ENCODE data around the gene RPL10A.
"Not testable (repeated sequence)": the region's sequence is repeated elsewhere in the genome, so short reads cannot be mapped to it uniquely, and the experiment has no call there.

RPL10A gene

DNA sequence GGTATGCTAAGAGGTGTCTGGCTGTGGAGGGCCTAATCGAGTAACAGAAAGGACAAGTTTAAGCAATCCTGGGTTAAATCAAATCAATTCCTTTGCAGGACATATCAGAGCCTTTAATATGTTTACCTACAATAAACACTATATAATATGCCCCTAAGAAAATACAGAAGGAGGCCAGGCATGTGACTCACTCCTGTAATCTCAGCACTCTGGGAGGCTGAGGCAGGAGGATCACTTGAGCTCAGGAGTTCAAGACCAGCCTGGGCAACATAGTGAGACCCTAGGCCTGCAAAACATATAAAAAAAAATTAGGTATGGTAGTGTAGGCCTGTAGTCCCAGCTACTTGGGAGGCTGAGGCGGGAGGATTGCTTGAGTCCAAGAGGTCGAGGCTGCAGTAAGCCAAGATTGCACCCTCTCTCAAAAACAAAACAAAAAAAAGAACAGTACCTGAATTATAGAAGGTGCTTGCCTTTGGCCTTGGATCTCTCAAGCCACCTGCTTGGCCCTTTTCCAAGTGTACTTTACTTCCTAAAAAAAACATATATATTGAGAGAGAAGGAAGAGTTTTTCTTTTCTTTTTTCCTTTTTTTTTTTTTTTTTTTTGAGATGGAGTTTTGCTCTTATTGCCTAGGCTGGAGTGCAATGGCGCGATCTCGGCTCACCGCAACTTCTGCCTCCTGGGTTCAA lies 29.7 kb upstream of the RPL10A start:
- ATAC-seq (ENCODE audit: low read depth); H3K36me3 Mint-ChIP-seq; H3K27ac Mint-ChIP-seq; H3K27me3 Mint-ChIP-seq; DNase-seq (ENCODE audit: low spot score in 2 of 2); H3K4me3 Mint-ChIP-seq; H3K9me3 Mint-ChIP-seq; H3K4me1 Mint-ChIP-seq: not testable (repeated sequence)

DNA sequence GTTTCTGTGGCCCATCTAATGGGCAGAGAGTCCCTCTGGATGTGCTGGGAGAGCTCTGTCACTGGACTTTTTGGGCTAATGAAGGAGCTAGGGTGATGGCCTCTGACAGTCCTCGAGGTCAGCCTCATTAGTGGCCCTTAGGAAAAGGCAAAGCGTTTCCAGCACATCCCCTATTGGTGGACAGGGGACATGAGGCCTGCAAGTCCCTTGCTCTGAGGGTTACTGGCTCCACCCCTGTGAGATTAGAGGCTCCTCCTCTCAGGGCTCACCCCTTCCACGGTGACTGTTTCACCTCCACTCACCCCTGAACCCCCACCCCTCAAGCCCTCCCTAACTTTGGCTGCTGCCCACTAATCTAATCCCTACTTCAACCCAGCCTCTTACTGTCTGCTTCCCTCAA lies 28.9 kb upstream of the RPL10A start:
- H3K4me3 Mint-ChIP-seq, result no peak overlapping the region
- ATAC-seq (ENCODE audit: low read depth), result no peak
- no peaks in the 10 kb centered on the region for H3K4me1 Mint-ChIP-seq
- H3K27ac Mint-ChIP-seq, result no peak overlapping the region
- no peaks in the 10 kb centered on the region for H3K36me3 Mint-ChIP-seq
- no peaks in the 10 kb centered on the region for H3K9me3 Mint-ChIP-seq
- DNase-seq (ENCODE audit: low spot score in 2 of 2), result no peak
- no peaks in the 10 kb centered on the region for H3K27me3 Mint-ChIP-seq

DNA sequence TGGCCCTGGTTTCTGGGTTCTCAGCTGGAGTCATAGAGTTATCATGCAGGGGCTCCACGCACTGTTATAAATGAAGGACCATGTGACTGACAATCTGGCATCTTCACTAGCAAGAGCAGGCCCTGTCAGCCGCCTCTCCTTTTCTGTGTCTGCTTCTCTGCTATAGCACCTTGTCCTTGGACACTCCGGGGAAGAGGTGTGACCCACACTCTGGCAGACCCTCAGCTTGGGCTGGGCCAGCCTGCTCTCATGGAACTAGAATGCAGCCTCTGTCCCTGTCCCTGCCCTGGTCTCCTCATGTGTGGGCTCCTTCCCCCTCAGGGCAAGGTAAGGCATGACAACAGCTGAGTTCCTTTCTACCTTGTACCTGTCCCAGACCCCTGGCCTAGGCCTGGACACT lies 27.0 kb upstream of the RPL10A start:
- Mint-ChIP-seq H3K4me3 (no peak overlapping the region), H3K27me3 (no peaks in the 10 kb centered on the region), H3K36me3 (no peaks in the 10 kb centered on the region), H3K4me1 (no peaks in the 10 kb centered on the region), H3K9me3 (no peaks in the 10 kb centered on the region), H3K27ac (no peak overlapping the region)
- DNase-seq (ENCODE audit: low spot score in 2 of 2) (no peak), ATAC-seq (ENCODE audit: low read depth) (no peak)

DNA sequence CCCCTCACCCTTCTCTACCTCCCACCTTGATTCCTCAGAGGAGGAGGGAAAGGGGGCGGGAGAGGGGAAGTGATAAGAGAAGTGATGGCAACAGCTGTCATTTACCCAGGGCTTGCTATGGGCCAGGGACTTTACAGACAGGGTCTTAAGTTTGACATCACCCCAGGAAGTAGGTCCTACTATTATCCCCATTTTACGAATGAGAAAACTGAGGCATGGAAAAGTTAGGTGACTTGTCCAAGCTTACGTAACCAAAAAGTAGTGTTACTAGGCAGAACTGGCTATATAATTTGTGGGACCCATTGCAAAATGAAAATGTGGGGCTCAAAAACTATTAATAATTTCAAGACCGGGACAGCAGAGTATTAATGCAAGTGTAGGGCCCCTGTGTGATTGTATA lies 26.6 kb upstream of the RPL10A start:
- Mint-ChIP-seq H3K36me3 (no peaks in the 10 kb centered on the region), H3K27me3 (no peaks in the 10 kb centered on the region), H3K9me3 (no peaks in the 10 kb centered on the region), H3K27ac (no peak overlapping the region), H3K4me1 (no peaks in the 10 kb centered on the region), H3K4me3 (no peak overlapping the region)
- DNase-seq (ENCODE audit: low spot score in 2 of 2) (no peak), ATAC-seq (ENCODE audit: low read depth) (no peak)

DNA sequence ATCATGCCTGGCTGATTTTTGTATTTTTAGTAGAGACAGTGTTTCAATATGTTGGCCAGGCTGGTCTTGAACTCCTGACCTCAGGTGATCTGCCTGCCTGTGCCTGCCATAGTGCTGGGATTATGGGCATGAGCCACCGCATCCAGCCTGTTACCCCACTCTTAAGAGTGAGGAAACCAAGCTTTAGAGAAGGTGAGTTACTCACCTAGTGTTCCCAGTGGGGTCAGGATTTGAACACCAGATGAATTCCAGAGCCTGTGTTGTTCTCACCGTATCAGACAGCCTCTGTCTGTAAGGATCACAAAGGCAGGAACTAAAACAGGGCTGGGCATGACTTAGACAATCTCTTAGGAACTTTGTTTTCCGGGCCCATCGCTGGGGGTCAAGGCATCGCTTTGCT lies 25.5 kb upstream of the RPL10A start:
- Mint-ChIP-seq H3K4me3 (no peak overlapping the region), H3K27ac (no peak overlapping the region), H3K9me3 (no peaks in the 10 kb centered on the region), H3K4me1 (no peaks in the 10 kb centered on the region), H3K36me3 (no peaks in the 10 kb centered on the region), H3K27me3 (no peaks in the 10 kb centered on the region)
- DNase-seq (ENCODE audit: low spot score in 2 of 2) (no peak), ATAC-seq (ENCODE audit: low read depth) (no peak)

DNA sequence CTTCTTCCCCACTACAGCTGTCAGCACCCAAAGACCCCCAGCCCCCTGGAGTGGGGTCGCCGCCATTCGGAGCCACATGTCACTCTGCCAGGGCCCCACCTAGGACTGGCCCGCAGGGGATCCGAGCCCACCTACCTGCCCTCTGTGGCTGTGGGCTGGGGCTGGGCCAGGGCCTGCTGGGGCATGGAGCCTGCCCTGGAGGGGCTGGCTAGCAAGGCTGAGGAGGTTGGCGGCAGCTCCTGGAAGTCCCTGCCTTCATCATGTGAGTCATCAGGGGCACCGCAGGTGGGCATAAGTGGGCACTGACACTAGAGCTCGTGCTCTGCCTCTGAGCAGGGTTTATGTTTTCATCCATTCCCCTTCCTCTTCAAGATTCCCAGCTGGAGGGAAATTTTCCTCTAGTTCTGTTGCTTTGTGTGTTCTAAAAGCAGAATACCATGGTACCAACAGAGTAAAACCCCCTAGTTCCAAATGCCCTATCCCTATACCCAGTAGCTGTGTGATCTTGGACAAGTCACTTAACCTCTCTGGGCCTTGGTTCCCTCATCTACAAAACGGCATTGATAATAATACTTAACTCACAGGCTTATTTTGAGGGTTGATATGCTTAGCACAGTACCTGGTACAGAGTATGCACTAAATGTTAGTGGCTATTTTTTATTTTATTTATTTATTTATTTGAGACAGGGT lies 24.7 kb upstream of the RPL10A start:
- Mint-ChIP-seq H3K4me1 (no peaks in the 10 kb centered on the region), H3K27me3 (no peaks in the 10 kb centered on the region)

DNA sequence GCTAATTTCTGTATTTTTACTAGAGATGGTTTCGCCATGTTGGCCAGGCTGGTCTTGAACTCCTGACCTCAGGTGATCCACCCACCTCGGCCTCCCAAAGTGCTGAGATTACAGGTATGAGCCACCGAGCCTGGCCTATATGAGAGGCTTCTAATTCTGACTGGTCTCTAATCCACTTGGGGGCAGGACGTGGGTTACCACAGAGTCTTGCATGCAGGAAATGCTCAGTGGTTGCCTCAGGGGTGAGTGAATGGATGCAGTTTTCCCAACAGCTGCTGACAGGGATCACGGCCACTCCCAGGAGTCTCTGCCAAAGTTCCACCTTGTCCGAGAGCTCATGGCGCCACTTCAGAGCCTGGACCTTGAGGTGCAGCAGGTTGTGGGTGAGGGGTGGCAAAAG lies 22.5 kb upstream of the RPL10A start:
- no peak overlapping the region for H3K4me3 Mint-ChIP-seq
- ATAC-seq (ENCODE audit: low read depth) (no peak), DNase-seq (ENCODE audit: low spot score in 2 of 2) (no peak)
- H3K9me3 Mint-ChIP-seq, result no peaks in the 10 kb centered on the region
- no peaks in the 10 kb centered on the region for H3K36me3 Mint-ChIP-seq
- no peak overlapping the region for H3K27ac Mint-ChIP-seq
- H3K4me1 Mint-ChIP-seq, result peaks cover 3% of the 10 kb centered on the region
- H3K27me3 Mint-ChIP-seq, result no peaks in the 10 kb centered on the region

More for the DNA sequence above, 24.7 kb upstream of the RPL10A start:
- H3K9me3 Mint-ChIP-seq, result no peaks in the 10 kb centered on the region
- no peak overlapping the region for H3K4me3 Mint-ChIP-seq
- no peak overlapping the region for H3K27ac Mint-ChIP-seq
- H3K36me3 Mint-ChIP-seq, result no peaks in the 10 kb centered on the region
- ATAC-seq (ENCODE audit: low read depth) (no peak), DNase-seq (ENCODE audit: low spot score in 2 of 2) (no peak)

DNA sequence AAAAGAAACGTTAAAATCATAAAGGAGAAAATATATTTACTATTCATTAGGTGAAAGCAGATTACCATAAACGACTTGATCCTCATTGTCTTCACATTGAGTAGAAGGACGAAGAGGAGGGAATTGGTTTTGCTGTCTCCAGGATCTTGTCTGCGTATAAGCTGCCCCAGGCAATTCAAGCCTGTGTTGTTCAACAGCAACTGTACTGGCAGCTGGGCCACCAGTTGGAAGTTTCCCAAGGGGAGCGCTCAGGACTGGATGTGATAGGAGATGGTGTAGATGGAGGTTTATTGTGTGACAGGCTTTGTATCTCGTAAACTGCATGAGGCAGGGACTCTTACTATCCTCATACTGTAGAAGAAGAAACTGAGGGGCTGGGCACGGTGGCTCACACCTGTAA lies 20.0 kb upstream of the RPL10A start:
- H3K4me3 Mint-ChIP-seq, result no peak overlapping the region
- ATAC-seq (ENCODE audit: low read depth), result no peak
- DNase-seq (ENCODE audit: low spot score in 2 of 2), result no peak
- H3K36me3 Mint-ChIP-seq, result no peaks in the 10 kb centered on the region
- H3K4me1 Mint-ChIP-seq, result peaks cover 16% of the 10 kb centered on the region
- no peaks in the 10 kb centered on the region for H3K27me3 Mint-ChIP-seq
- H3K9me3 Mint-ChIP-seq, result no peaks in the 10 kb centered on the region
- H3K27ac Mint-ChIP-seq, result no peak overlapping the region

DNA sequence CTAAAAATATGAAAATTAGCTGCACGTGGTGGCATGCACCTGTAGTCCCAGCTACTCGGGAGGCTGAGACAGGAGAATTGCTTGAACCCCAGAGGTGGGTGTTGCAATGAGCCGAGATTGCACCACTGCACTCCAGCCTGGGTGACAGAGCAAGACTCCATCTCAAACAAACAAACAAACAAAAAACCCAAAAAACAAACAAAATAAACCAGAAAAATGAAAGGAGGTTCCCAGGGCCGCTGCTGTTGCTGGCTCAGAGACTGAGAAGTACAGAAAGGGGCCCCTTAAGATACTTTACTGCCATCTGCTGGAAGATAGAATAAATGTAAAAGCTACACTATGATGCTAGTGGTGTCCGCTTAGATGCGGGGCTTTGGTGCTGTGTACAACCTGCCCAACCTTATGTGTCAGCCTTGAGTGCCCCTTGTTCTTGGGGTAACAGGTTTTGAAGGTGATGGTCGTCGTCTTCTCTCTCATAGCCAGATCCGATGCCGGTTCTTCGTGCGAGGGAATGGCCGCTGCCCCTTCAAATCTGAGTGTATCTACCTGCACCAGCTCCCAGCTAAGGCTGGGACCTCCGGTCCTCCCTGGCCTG lies 18.8 kb upstream of the RPL10A start:
- DNase-seq (ENCODE audit: low spot score in 2 of 2) (peak in 1 of 2 donors; percentile 71), ATAC-seq (ENCODE audit: low read depth) (peak; percentile 67)
- no peak overlapping the region for H3K4me3 Mint-ChIP-seq
- H3K27me3 Mint-ChIP-seq, result no peaks in the 10 kb centered on the region
- H3K4me1 Mint-ChIP-seq, result peaks cover 20% of the 10 kb centered on the region
- no peaks in the 10 kb centered on the region for H3K9me3 Mint-ChIP-seq
- peak overlapping the region; percentile 55 for H3K27ac Mint-ChIP-seq
- no peaks in the 10 kb centered on the region for H3K36me3 Mint-ChIP-seq

DNA sequence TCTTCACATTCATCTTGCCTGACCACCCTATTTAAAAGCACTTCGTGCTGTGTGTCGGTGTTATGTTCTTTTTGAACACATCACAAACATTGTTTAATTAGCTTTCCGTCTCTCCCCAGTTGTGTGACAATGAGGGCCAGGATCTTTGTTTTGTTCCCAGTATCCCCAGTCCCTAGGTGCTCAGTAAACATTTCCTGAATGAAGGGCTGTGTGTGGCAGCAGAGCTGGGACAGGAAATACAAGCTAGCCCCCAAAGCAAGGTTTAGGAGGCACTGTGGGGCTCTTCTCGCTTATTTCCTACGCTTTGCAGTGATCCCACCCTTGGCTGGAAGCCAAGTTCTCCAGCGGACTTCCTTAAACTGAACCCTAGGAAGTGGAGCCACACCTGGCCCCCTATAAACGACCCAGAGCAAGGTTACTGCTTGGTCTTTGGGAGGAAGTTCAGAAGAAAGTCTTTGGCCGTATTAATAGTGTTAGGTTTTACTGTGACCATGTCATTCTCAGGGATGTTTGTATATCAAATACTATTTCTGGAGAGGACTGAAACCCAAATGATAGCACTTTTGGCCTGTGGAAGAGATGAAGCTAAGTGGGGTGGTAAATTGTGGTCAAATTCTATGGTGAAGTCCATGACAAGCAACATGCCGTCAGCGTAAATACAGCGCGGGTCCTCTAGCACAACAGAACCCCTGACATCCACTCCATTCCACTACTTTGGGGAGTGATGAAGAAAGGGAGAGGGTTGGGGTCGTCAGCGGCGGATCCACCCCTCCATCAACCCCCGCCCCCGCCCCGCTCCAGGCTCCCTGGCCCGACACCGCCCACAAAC lies 16.6 kb upstream of the RPL10A start:
- peaks cover 8% of the 10 kb centered on the region for H3K36me3 Mint-ChIP-seq
- H3K27ac Mint-ChIP-seq, result peak overlapping the region; percentile 78
- no peaks in the 10 kb centered on the region for H3K27me3 Mint-ChIP-seq
- DNase-seq (ENCODE audit: low spot score in 2 of 2) (no peak), ATAC-seq (ENCODE audit: low read depth) (peak; percentile 4)
- H3K9me3 Mint-ChIP-seq, result no peaks in the 10 kb centered on the region
- peaks cover 22% of the 10 kb centered on the region for H3K4me1 Mint-ChIP-seq
- peak overlapping the region; percentile 94 for H3K4me3 Mint-ChIP-seq

DNA sequence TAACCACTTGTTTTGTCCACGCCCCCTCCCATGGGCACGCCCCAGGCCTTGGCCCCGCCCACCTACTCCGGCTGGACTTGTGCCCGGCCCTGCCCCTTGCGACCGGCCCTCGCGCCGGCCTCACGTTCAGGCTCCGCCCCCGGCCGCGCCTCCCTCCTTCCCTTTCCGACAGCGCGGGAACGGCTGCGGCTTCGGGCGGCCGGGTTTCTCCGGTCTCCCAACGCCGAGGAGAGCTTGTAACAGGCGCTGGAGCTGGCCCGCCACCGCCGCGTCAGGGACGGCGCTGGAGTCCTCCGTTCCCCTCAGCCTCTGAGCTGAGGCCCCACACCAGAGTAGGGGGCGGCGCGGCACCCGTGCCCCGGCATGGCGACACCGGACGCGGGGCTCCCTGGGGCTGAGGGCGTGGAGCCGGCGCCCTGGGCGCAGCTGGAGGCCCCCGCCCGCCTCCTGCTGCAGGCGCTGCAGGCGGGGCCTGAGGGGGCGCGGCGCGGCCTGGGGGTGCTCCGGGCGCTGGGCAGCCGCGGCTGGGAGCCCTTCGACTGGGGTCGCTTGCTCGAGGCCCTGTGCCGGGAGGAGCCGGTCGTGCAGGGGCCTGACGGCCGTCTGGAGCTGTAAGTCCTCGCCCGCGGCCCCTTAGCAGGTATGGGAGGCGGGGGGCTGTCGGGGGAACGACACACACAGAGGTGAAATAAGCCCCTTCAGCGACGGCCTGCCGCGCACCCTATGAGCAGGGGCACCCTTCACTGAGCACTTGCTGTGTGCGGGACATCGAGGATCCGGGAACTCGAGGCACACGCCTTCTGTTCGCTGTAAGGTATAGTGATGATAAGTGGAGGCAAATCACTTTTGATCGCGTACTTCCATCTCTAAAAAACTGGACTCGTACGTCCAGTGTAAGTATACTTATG lies 15.8 kb upstream of the RPL10A start, which contains the start of gene FANCE:
TSS of gene FANCE (plus strand) at position 156 of the 908 bp plus-strand sequence. CDS start at position 364, 208 bp downstream.
- peak; percentile 79 for ATAC-seq (ENCODE audit: low read depth)
- H3K4me1 Mint-ChIP-seq, result peaks cover 22% of the 10 kb centered on the region

DNA sequence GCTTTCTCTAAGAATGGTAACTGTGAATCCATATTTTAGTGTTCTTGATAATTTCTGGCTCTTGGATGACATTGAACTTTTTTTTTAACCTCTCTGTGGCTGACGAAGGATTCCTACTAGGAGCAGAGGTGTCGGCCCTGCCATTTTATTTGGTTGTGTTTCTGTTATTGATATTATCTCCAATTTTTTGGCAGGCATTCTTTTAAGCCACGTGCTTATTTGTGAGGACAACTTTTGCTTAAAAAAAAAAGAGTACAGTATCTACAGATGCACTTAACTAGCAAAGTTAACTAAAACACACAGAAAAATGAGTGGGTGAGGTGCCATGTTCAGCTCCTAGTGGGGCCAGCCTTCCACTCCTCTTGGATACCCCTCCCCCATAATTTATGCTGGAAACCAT lies 15.0 kb upstream of the RPL10A start:
- ATAC-seq (ENCODE audit: low read depth), result no peak
- Mint-ChIP-seq H3K27me3 (no peaks in the 10 kb centered on the region), H3K36me3 (peaks cover 8% of the 10 kb centered on the region), H3K27ac (no peak overlapping the region), H3K9me3 (no peaks in the 10 kb centered on the region), H3K4me3 (peak overlapping the region; percentile 74), H3K4me1 (peaks cover 25% of the 10 kb centered on the region)
- no peak for DNase-seq (ENCODE audit: low spot score in 2 of 2)

More for the DNA sequence above, 15.8 kb upstream of the RPL10A start, which contains the start of gene FANCE:
- H3K27ac Mint-ChIP-seq, result peak within 1 kb of the TSS; percentile 78
- no peaks in the 10 kb centered on the region for H3K27me3 Mint-ChIP-seq
- DNase-seq (ENCODE audit: low spot score in 2 of 2), result peak; percentile 79 to 91
- peak within 1 kb of the TSS; percentile 94 for H3K4me3 Mint-ChIP-seq
- no peaks in the 10 kb centered on the region for H3K9me3 Mint-ChIP-seq
- H3K36me3 Mint-ChIP-seq, result peaks cover 8% of the 10 kb centered on the region

Data from memory B cell (primary cell).